A549 (cell line): Measurements from ENCODE around the gene CACNB3. TPM values are rescaled to one million over a fixed set of nuclear protein-coding genes. Genes with fewer than 3 reads are reported as not detected.

Experiments used
- ATAC-seq, 2 experiments: fragments of 200-7000 bp in 1 of 2; fragments of >200 bp in 1 of 2; cut with Nextera tagmentation in 1 of 2; cut with Tn5 transposase in 1 of 2; 3 replicates each; pipeline versions ENCODE4 v1.8.0 to v1.9.1; 2018 to 2020; ENCODE audit warnings: mild to moderate bottlenecking in 1 of 2, moderate library complexity in 1 of 2
- CTCF ChIA-PET: fragments of 300-600 bp; sonication (Branson Sonifier 250); formaldehyde crosslinking; extraction: SDS; loops from one replicate; lab custom pipeline; 2021; ENCODE audit warnings: antibody characterized with exemption, inconsistent platforms; lab: Yijun Ruan, JAX
- POLR2A ChIA-PET: fragments of 350-600 bp; formaldehyde crosslinking; extraction: SDS; loops from one replicate; lab custom pipeline; 2021; ENCODE audit warnings: antibody characterized with exemption, inconsistent platforms; lab: Yijun Ruan, JAX
- DNase-seq, 2 experiments: peaks; one replicate each; pipeline versions ENCODE4 v3.0.0 to v3.0.0-alpha.2; 2011 to 2016; ENCODE audit warnings: low read depth in 1 of 2, low spot score in 1 of 2
- FAIRE-seq: peaks from 2 replicates; lab custom pipeline; 2011; peaks lifted over from hg19 to GRCh38; lab: Jason Lieb, UNC
- H3K27ac ChIP-seq, 2 experiments: fragments of >200 bp; sonication (Bioruptor Twin); formaldehyde crosslinking; 3 replicates each; pipeline ENCODE4 v1.5.1; 2016 to 2017
- H3K4me1 ChIP-seq: fragments of >200 bp; sonication (Bioruptor Twin); formaldehyde crosslinking; 3 replicates; pipeline ENCODE4 v1.6.1; 2016
- H3K4me2 ChIP-seq: fragments of >200 bp; sonication (Bioruptor Twin); formaldehyde crosslinking; 3 replicates; pipeline ENCODE4 v1.6.1; 2016
- H3K4me3 ChIP-seq: fragments of >200 bp; sonication (Bioruptor Twin); formaldehyde crosslinking; 3 replicates; pipeline ENCODE4 v1.5.1; 2016
- H3K9me3 ChIP-seq: fragments of >200 bp; sonication (Bioruptor Twin); formaldehyde crosslinking; 3 replicates; pipeline ENCODE4 v1.6.1; 2016
- BCL3 ChIP-seq: fragments of >200 bp; sonication (Bioruptor Twin); formaldehyde crosslinking; IDR thresholded peaks from 3 replicates; pipeline ENCODE4 v1.6.1; 2016
- BHLHE40 ChIP-seq: IDR thresholded peaks from 2 replicates; pipeline ENCODE4 v1.6.1; 2012; ENCODE audit warnings: low read depth, low read length, inconsistent platforms
- EHMT2 ChIP-seq: fragments of 200-600 bp; sonication (generic); IDR thresholded peaks from 2 replicates; pipeline ENCODE4 v1.6.1; 2016; ENCODE audit warnings: antibody characterized with exemption, low read depth, mild to moderate bottlenecking, moderate library complexity
- EP300 ChIP-seq, 2 experiments: fragments of >200 bp; sonication (Bioruptor Twin); formaldehyde crosslinking; IDR thresholded peaks; 2 replicates in 1 of 2; 3 replicates in 1 of 2; pipeline ENCODE4 v1.6.1; 2016 to 2017
- ESRRA ChIP-seq: fragments of 150-350 bp; IDR thresholded peaks from 2 replicates; pipeline ENCODE4 v1.6.1; 2014; ENCODE audit warnings: mild to moderate bottlenecking, low read length, borderline replicate concordance
- HOXB13 ChIP-seq: fragments of 250-450 bp; sonication (Bioruptor Pico); IDR thresholded peaks from 2 replicates; pipeline ENCODE4 v1.5.0; 2020; ENCODE audit warnings: low read depth, mild to moderate bottlenecking, moderate library complexity
- NPAS2 ChIP-seq: fragments of 250-450 bp; sonication (Bioruptor Pico); IDR thresholded peaks from 2 replicates; pipeline ENCODE4 v1.8.0; 2022; ENCODE audit warnings: mild to moderate bottlenecking, moderate library complexity, borderline replicate concordance
- PBX3 ChIP-seq: IDR thresholded peaks from 2 replicates; pipeline ENCODE4 v1.6.1; 2012
- POLR2AphosphoS2 ChIP-seq: conservative IDR thresholded peaks from 2 replicates; pipeline ENCODE4 v1.6.1; 2012; ENCODE audit warnings: low read length, improper control_type of control experiment, inconsistent platforms
- RAD21 ChIP-seq, 2 experiments: fragments of >200 bp in 1 of 2; sonication (Bioruptor Twin) in 1 of 2; formaldehyde crosslinking in 1 of 2; IDR thresholded peaks in 1 of 2; conservative IDR thresholded peaks in 1 of 2; 2 replicates in 1 of 2; 3 replicates in 1 of 2; pipeline ENCODE4 v1.6.1; 2012 to 2018; ENCODE audit warnings: inconsistent platforms in 1 of 2
- RARB ChIP-seq: fragments of 250-450 bp; sonication (Bioruptor Pico); IDR thresholded peaks from 2 replicates; pipeline ENCODE4 v1.8.0; 2021; ENCODE audit warnings: mild to moderate bottlenecking, moderate library complexity
- RFX5 ChIP-seq: fragments of 450-650 bp; IDR thresholded peaks from 2 replicates; pipeline ENCODE4 v1.7.1; 2014; ENCODE audit warnings: antibody characterized with exemption, mild to moderate bottlenecking, moderate library complexity
- RNF2 ChIP-seq: fragments of 200-600 bp; sonication (generic); IDR thresholded peaks from 2 replicates; pipeline ENCODE4 v1.6.1; 2016; ENCODE audit warnings: low read depth, mild to moderate bottlenecking, antibody characterized with exemption, moderate library complexity, borderline replicate concordance
- ZC3H11A ChIP-seq: fragments of 450-650 bp; IDR thresholded peaks from 2 replicates; pipeline ENCODE4 v1.6.1; 2014; ENCODE audit warnings: antibody characterized with exemption, mild to moderate bottlenecking
- ZSCAN20 ChIP-seq: fragments of 250-450 bp; sonication (Bioruptor Pico); IDR thresholded peaks from 2 replicates; pipeline ENCODE4 v1.8.0; 2022; ENCODE audit warnings: mild to moderate bottlenecking, moderate library complexity
- WGBS: methylation state at CpG from one replicate; pipeline ENCODE4 v1.1.6; 2017; ENCODE audit errors: missing lambda C conversion rate; 5-methylcytosine and 5-hydroxymethylcytosine counted together
- polyA plus RNA-seq, 4 experiments: library from polyadenylated mRNA; depleted of rRNA in 3 of 4; stranded (reverse); fragments of >200 nt; fragmentation: RNase III in 1 of 4; extraction: RNeasy Plus Mini Kit Qiagen cat#74134 plus additional on column Dnase treatment in 1 of 4; gene quantifications; 2 replicates in 3 of 4; 3 replicates in 1 of 4; pipeline ENCODE4 v1.2.3, GENCODE V29; 2011 to 2017
- TF ChIP-seq, protein P1 (sequence below): IDR thresholded peaks from 2 replicates; pipeline ENCODE4 v1.6.1; 2012

CACNB3 gene
- polyA plus RNA-seq, 2 of the 4 experiments (the other 2 are of a cell fraction): 12.9 to 23.9 TPM

DNA sequence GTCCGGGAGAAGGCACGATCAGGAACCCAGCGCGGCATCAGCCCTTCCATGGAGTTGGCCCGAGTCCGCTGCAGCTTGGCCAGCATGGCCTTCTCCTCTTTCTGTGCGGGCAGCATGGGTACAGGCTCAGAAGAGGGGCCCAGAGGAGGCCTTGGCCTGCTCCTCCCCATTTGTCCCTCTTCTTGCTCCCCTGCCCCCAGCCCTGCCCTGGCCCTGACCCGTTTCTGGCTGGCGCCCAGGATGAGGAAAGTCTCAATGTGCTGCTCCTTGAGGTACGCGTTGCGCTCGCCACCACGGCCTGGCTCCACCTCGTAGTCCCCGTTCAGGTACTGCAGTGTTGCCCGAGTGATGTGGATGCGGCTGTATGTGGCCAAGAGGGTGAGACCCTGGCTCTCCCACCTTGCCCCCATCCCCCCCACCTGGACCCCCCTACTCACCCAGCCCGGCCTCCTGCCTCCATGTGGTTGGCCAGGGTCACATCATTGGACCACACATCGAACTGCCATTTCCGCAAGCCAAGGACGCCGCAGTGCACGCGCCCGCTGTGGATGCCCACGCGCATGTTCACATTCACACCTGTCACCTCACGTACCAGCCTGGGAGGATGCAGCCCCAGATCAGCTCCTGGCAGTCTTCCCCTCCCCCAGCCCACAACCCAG, 42.2 kb upstream of the CACNB3 start:
- no peak for ATAC-seq
- H3K9me3 ChIP-seq: no peaks in the 10 kb centered on the region
- ChIA-PET CTCF (interaction anchor here (0.8 to 2.8 kb wide), 4 partner anchors 19 to 39 kb away, joined by 4 to 10 read pairs (median 7); no protein-coding TSS in a partner anchor), POLR2A (no interaction called here)
- FAIRE-seq: no peak
- H3K4me3 ChIP-seq: no peak overlapping the region
- no peaks in the 10 kb centered on the region for H3K4me1 ChIP-seq
- H3K27ac ChIP-seq: no peak overlapping the region
- 93% methylated on average over 29 of the region's 29 CpGs for WGBS
- no peak overlapping the region for H3K4me2 ChIP-seq
- DNase-seq: no peak
- TF ChIP-seq ESRRA: no peak
- TF ChIP-seq, protein P1, sequence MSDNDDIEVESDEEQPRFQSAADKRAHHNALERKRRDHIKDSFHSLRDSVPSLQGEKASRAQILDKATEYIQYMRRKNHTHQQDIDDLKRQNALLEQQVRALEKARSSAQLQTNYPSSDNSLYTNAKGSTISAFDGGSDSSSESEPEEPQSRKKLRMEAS: no peak
- no peak for TF ChIP-seq NPAS2 (CRISPR knock-in tag)

- ChIA-PET CTCF (interaction anchor here (1.7 kb wide), 1 partner anchor 38 kb away, joined by 5 read pairs; no protein-coding TSS in a partner anchor), POLR2A (interaction anchor here (0.6 to 0.7 kb wide), 2 partner anchors 12 to 24 kb away, joined by 3 to 4 read pairs; partner anchors contain the start of gene ADCY6)
- no peak for TF ChIP-seq EP300 (IDR thresholded peaks at IDR 0.05)
- TF ChIP-seq ZC3H11A: no peak
- no peak for TF ChIP-seq RFX5
- TF ChIP-seq ZSCAN20: no peak
- TF ChIP-seq RARB (CRISPR knock-in tag): no peak
- no peak for TF ChIP-seq PBX3
- no peak for TF ChIP-seq BCL3
- TF ChIP-seq RAD21 (conservative IDR thresholded peaks at IDR 0.05 in 1 of 2, IDR thresholded peaks at IDR 0.05 in 1 of 2): no peak
- no peak for TF ChIP-seq POLR2AphosphoS2
- no peak for TF ChIP-seq ESRRA
- Histone ChIP-seq H3K4me2 (no peak overlapping the region), H3K9me3 (no peaks in the 10 kb centered on the region), H3K4me1 (no peaks in the 10 kb centered on the region), H3K4me3 (no peak overlapping the region), H3K27ac (no peak overlapping the region)
- DNase-seq (no peak), ATAC-seq (no peak; a peak in 1 of 6 replicates), FAIRE-seq (no peak)
- WGBS: 94% methylated on average over 6 of the region's 6 CpGs
Measured at GRCh38 chr12:48776956-48777355, 41.3 kb upstream of the CACNB3 start.

GRCh38 chr12:48777501-48778400, 40.5 kb upstream of the CACNB3 start:
- no peak overlapping the region for H3K4me2 ChIP-seq
- TF ChIP-seq BHLHE40 (no peak), EHMT2 (no peak), RNF2 (no peak), HOXB13 (CRISPR knock-in tag) (no peak)
- TF ChIP-seq, all 56 proteins: peak for 0
- ChIA-PET POLR2A (interaction anchor here (0.6 kb wide), 1 partner anchor 12 kb away, joined by 3 read pairs; the partner anchor contains the start of gene ADCY6), CTCF (interaction anchor here (1.0 to 7.4 kb wide), 3 partner anchors 17 to 37 kb away, joined by 5 to 61 read pairs (median 7); no protein-coding TSS in a partner anchor)
- no peak overlapping the region for H3K4me3 ChIP-seq
- 85% methylated on average over 16 of the region's 16 CpGs for WGBS
- no peaks in the 10 kb centered on the region for H3K4me1 ChIP-seq
- no peak overlapping the region for H3K27ac ChIP-seq
- DNase-seq (no peak), ATAC-seq (no peak), FAIRE-seq (no peak)
- H3K9me3 ChIP-seq: no peaks in the 10 kb centered on the region
